HG03354 (cell line): ENCODE results near the gene TTLL13.
"Not testable (repeated sequence)": the region's sequence is repeated elsewhere in the genome, so short reads cannot be mapped to it uniquely, and the experiment has no call there.

Source experiments
- ATAC-seq: cut with Tn5 transposase; IDR thresholded peaks from one replicate; pipeline ENCODE4 v1.9.1; 2021; ENCODE audit warnings: mild to moderate bottlenecking; ENCODE audit not compliant: unreplicated experiment, poor library complexity, severe bottlenecking

Gene TTLL13

DNA sequence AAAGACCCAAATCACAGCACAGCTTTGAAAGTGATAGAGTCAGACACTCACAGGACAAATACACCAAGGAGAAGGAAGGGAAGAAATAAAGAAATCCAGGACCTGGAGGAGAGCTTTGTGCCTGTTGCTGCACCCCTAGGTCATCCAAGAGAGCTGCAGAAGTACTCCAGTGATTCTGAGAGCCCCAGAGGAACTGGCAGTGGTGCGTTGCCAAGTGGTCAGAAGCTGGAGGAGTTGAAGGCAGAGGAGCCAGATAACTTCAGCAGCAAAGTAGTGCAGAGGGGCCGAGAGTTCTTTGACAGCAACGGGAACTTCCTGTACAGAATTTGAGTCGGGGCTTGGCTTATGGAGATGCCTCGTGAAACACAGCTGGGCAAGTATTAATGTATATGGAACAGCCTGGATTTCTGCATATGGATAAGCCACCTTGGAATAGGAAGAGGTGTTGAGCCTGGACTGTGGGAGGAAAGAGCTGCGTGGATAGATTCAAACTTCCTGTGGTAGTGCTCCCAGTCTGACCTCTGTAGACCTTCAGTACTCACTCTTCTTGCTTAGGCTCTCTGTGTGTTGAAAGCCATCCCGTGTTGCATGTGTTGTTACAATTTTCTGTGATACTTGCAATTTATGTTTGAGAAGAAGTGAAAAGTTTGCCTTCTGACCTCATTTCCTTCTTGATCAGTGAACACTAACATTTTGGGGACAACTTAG is 22.3 kb downstream of the TTLL13 start:
- ATAC-seq, result no peak

DNA sequence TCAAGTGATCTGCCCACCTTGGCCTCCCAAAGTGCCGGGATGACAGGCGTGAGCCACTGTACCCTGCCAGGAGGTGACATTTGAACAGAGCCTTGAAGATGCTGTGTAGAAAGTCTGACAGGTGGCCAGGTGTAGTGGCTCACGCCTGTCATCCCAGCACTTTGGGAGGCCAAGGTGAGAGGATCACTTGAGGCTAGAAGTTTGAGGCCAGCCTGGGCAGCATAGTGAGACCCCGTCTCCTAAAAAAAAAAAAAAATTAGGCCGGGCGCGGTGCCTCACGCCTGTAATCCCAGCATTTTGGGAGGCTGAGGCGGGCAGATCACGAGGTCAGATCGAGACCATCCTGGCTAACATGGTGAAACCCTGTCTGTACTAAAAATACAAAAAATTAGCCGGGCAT is 29.1 kb downstream of the TTLL13 start:
- ATAC-seq, result not testable (repeated sequence)

DNA sequence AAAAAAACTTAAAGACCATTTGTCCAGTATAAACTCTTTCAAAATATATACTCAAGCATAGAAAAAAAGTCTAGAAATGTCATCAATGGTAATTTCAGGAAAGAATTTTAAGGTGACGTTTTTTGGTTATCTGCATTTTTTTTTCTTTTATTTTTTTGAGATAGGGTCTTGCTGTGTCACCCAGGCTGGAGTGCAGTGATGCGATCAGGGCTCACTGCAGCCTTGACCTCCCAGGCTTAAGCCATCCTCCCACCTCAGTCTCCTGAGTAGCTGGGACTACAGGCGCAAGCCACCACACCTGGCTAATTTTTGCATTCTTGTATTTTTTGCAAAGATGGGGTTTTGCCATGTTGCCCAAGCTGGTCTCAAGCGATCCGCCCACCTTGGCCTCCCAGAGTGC is 31.4 kb downstream of the TTLL13 start:
- ATAC-seq, result not testable (repeated sequence)

DNA sequence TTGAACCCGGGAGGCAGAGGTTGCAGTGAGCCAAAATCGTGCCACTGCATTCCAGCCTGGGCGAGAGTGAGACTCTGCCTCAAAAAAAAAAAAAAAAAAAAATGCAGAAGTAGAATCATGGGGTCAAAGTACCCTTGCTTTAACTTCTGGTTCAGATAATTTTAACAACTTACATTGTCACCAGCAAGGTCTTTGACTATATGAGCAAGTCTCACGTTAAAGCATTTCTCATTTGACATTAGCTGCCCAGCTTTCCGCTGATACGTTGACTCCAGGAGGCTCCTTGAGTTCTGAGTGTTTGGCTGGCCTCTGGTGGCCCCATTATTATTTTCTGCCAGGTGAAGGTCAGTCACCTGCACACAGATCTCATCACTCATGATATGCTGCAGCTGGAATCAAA is 32.3 kb downstream of the TTLL13 start:
- not testable (repeated sequence) for ATAC-seq

DNA sequence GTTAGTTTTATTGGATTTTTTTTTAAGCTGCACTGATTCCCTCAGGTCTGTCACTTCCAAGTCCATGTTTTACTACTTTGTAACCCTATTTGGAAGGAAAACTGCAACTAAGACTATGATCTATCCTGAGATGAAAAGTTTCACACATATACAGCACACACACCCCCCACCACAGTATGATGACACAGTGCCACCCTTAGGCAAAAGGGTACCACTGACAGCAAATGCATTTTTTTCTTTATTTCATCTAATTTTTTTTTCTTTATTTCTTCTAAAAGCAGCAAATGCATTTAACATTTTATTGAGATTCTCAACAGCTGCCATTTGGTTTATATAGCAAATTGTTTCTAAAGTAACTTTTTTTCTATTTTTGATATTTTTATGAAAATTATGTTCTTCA is 37.3 kb downstream of the TTLL13 start:
- no peak for ATAC-seq

DNA sequence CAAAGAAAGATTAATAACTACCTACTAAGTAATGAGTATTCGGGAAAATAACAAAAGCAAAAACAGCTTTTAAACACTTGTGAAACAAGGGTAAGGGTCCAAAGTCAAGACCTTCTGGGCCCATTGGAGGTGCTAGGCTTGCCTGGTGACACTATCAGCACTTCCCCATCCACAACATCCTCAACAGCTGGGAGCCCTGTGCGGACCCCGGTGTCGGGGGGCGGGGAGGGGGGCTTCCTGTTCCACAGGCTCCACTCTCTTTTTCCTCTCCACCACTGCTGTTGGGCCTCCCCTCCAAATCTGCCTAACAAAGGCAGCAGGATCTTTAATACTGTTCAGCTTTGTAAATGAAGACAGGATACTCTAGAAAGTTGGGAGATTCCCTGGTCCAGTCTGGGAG is 37.7 kb downstream of the TTLL13 start:
- ATAC-seq, result no peak

DNA sequence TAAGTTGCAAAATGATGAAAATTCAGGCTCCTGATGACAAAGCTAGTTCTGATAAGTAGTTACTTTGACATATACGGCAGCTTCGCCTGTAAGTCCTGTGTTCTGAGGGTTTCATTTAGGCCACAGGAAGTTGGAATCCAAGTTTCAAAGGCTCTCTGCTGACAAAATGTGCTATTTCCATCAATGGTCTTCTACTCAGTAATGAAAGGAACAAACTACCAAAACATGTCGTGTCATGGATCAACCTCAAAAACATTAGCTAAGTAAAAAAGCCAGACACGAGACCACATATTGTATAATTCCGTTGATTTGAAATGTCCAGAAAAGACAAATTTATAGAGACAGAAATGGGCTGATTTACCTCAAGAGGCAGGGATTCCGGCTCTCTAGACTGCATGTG is 38.6 kb downstream of the TTLL13 start:
- no peak for ATAC-seq

DNA sequence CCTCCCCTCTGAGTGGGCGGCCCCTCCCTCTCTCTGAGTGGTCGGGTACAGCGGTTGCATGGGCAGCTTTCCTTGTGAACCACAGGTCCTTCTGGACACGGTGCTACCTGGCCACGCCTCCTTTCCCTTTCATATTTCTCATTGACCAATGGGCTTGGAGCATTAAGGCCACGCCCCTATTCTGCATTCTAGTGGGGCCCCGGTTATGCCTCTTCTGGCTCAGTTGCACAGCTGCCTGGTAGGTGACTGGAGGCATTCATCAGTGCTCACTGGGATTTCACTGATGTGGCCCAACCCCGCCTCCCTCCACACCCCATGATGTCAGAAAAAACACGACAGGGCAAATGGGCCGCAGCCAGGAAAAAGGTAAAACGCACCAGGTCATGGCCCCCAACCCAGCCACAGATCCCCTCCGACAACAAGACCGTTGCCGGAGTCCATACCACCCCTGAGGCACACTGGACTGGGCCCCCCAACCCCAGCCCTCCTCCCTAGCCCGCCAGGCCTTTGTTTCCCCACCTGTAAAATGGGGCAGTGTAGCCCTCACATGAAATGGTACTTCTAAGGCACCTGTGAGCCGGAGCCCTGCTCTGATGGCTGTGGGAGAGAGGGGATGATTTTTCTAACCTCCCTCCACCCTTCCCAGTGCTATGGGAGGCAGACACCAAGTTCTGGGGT is 42.5 kb downstream of the TTLL13 start:
- no peak for ATAC-seq

DNA sequence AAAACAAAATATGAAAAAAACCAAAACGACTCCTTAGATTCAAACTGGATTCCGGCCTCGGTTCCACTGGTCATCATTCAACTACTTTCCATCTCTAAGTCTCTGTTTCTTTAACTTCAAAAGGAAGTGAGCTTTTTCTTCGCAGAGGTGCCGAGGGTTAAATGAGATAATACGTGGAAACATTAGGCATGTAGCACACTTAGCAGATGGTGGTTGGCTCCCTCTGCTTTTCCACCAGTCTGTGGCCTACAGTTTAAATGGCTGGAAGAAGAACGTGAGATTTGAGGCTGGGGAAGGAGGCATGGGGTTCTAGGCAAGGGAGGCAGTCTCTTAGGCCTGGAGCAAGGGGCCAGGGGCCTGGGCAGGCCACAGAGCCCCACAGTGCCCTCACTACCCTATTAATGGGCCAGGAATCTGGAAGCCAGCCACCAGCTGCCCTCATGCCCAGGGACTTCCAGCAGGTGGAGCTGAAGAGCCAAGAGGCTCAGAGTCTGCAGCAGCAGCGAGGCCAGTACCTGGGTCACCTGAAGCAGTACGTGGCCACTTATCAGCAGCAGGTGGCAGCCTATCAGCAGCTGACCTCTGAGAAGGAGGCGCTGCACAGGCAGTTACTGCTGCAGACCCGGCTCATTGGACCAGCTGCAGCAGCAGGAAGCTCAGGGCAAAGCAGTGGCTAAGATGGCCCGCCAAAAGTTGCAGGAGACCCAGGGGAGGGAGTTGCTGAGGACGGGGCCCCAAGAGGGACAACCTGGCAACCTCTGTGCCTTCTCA is 43.9 kb downstream of the TTLL13 start:
- ATAC-seq, result not testable (repeated sequence)

DNA sequence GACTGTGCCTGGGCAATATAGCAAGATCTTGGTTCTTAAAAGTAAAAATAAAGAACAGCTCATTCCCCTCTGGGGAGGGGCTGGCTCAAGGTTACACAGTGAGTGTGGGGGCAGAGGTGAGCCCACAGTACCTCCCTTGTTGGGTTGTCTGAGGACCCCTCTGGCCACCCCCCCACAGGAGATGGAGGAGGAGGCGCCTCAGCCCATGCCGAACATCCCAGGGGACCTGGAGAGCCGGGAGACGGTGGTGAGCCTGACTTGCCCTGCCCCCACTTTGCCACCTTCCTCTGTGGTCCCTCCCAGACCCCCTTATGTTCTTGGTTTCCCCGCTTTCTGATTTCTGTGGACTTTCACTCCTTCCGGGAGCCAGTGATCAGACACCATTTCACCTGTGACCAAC is 44.8 kb downstream of the TTLL13 start:
- no peak for ATAC-seq

DNA sequence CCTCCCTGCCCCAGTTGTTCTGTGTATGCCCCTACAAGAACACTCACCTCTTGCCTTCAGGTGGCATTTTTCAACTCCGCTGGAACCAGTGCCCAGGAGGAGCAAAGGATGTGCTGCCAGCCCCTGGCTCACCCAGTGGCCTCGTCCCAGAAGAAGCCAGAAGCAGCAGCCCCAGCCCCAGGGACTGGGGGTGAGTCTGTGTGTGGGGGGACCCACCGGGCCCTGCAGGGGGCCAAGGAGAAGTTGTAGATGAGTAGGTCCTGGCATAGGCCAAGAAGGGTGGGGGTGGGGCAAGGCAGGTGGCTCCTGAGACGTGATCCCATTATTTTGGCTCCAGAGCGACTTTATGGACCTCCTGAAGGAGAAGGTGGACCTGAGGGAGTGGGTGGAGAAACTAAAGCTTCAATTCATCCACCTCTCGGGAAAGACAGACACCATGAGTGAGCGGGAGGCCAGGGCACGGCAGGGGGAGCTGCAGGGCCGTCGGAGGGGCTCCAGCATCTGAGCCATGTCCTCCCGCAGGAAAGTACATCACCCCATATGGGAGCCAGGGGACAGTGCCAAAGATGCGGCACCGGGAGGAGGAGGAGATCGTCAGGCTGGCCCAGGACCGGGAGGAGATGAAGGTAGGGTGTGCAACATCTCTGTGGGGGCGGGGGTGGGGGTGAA is 45.4 kb downstream of the TTLL13 start:
- no peak for ATAC-seq

DNA sequence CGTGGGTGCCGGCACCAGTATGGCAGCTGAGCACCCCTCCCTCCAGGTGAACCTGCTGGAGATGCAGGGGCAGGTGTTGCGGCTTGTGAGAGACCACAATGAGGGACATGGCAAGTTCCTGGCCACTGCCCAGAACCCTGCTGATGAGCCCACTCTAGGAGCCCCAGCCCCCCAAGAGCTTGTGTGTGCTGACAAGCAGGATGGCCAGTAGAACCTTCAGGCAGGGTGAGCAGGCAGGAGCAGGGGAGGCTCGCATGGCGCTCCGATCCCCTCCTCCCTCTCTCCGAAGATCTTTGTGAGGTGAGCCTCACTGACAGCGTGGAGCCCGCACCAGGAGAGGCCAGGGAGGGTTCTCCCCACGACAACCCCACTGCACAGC is 45.9 kb downstream of the TTLL13 start:
- no peak for ATAC-seq

DNA sequence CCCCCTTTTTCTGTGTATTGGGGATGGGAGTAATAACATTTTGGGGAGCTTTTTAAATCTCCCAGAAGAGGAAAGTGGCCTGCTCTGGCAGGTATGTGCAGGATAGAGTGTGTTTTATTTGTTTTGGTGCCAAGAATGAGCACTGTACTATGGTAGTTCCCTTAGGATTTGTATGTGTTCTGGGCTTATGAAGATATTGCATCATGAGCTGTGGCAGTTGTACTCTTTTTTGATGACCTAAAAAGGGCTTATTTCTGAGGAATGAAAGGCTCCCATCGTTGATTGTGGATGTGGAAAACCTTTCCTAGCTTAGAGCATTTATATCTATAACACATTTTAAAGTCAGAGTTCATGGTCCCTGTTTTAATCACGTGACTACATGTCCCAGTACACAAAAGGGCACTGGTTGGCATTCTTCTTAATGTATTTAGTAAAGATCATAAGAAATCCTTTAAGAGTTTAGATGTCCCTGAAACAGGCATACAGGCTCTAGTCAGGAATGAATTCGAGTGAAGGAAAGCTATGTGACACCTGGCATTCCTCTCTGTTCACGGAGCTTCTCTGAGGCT is 47.0 kb downstream of the TTLL13 start:
- not testable (repeated sequence) for ATAC-seq

DNA sequence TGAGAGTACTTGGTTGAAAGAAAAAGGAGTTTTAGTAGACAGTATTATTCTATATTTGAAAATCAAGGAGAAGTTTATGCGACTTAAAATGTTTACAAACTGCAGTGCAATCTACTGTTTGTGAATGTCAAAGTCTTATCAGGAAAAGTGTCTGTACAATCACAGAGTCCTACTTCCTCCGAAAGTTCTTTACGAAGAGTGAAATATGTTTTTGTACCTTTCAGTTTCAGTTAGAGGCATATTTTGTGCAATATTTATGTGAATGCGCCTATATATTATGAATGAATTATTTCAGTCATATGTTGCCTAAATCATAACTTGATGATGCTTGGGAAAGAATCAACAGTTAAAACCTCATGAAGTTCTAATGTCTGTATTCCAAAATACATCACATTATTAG is 47.7 kb downstream of the TTLL13 start:
- no peak for ATAC-seq

DNA sequence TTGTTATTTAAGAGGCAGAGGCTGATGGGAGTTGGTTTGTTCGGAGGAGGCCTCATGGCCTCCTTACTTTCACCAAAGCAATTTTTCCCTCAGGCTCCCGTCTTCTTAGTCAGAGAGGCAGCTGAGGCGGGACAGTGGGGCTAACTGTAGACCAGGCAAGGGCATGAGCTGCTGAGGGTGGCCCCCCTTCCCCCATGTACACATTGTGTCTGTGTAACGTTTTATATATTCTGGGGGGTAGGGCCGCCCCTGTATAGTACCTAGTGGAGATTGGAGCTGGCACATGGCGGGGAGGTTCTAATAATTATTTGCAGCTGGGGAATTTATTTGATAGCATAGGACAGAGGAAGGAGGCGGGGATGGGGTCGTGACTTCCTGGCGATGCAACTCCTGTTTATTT is 51.2 kb downstream of the TTLL13 start:
- ATAC-seq, result no peak

DNA sequence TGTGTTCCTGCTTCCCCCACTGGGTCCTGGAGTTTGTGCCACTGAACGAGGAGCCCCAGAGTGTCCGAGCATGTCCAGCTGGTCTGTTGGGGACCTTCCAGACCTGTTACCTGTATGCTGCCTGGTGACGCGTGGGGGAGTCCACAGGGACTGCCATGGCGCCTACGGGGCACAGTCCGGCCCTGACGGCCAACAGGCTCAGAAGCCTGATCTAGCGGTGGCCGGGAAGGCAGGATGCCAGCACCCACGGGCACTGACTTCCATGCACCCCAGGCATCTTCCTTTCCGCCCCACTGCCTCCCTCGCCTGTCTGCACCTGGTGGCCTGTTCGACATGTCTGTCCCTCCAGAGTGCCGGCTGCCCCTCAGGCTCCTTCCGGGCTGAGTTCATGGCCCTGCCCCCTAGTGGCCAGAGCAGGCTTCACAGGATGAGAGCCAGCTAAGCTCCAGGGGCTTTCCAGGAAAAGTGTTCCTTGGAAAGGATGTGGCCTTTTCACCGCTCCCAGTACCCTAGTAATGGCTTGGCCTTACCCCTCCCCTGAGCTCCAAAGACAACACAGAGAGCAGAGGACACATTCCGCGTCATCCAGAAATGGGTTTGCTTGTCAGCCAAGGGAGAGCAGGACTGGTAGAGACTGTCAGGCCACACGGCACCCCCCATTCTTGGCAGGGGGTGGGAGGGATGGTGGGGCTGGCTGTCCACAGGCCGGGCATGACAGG is 51.8 kb downstream of the TTLL13 start:
- ATAC-seq, result no peak

DNA sequence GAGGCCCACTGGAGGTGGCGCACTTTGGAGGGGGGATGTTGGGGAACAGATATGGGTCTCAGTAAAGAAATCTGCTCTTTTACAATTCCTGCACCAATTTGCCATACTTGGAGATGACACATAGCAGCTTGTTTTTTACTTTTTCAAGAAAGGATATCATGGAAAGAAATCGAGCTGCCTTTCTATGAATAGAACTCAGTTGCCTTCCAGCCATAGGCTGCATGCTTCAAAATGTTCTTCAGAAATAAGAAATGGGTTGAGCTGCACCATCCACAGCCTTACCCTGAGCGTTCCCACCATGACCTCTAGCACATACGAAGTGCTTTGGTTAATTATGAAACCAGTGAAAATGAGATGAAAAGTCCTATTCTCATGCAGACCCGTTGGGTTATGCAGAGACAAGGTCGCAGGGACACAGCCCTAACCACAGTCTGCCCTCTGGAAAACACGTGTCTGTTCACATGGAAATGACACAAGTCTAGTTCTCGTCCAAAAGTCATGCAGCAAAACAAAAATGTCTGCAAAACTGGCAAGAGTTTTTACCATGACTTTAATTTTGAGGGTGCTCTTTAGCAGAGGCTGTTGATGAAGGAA is 52.4 kb downstream of the TTLL13 start:
- no peak for ATAC-seq

DNA sequence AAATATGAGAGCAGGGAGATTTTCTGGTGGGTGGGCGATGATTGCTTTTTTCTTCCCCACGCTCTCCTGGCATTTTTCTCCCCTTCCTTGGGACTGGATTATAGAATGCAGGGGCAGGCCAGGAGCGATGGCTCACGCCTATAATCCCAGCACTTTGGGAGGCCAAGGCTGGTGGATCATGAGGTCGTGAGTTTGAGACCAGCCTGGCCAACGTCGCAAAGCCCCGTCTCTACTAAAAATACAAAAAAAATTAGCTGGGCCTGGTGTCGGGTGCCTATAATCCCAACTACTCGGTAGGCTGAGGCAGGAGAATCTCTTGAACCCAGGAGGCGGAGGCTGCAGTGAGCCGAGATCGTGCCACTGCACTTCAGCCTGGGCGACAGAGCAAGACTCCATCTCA is 56.0 kb downstream of the TTLL13 start:
- not testable (repeated sequence) for ATAC-seq

DNA sequence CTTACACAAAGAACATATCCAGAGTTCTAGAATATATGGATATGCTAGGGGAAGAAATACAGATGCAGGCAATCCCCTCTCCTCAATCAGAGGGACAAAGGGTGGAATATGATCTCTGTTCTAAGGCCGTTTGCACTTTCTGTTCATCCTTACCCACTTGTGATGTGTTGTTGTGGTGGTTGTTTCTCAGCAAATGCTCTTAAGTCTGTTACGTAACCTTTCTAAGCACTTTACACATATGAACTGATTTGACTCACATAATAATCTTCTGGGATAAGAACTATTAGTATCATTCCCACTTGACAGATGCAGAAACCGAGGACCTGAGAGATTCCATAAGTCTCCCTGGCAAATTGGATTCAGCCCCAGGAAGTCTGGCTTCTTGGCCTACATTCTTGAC is 56.6 kb downstream of the TTLL13 start:
- ATAC-seq, result no peak
